GM23338 (cell line): ENCODE measurements around the gene CRPPA. TPM values are rescaled to one million over a fixed set of nuclear protein-coding genes. Genes with fewer than 3 reads are reported as not detected.

Experiments
- ATAC-seq: fragments of 200-7000 bp; cut with Tn5 transposase; 3 replicates; pipeline ENCODE4 v1.9.1; 2020
- DNase-seq: peaks from one replicate; pipeline ENCODE4 v3.0.0-alpha.2; 2015; ENCODE audit warnings: low spot score
- H2AFZ ChIP-seq: fragments of 200-600 bp; sonication (generic); 2 replicates; pipeline ENCODE4 v1.8.0; 2016; ENCODE audit warnings: antibody characterized with exemption, mild to moderate bottlenecking, moderate library complexity
- H3F3A ChIP-seq: fragments of 200-600 bp; sonication (generic); replicated peaks from 2 replicates; pipeline ENCODE4 v1.8.0; 2017; ENCODE audit warnings: antibody characterized with exemption, mixed run types, low read depth
- H3K27ac ChIP-seq: fragments of 200-600 bp; sonication (generic); 2 replicates; pipeline ENCODE4 v1.6.1; 2016; ENCODE audit warnings: low read depth
- H3K27me3 ChIP-seq: fragments of 200-600 bp; sonication (generic); 2 replicates; pipeline ENCODE4 v1.8.0; 2016; ENCODE audit warnings: mild to moderate bottlenecking, mixed run types, moderate library complexity; ENCODE audit not compliant: insufficient read depth
- H3K36me3 ChIP-seq: fragments of 200-600 bp; sonication (generic); 2 replicates; pipeline ENCODE4 v1.8.0; 2016; ENCODE audit warnings: mild to moderate bottlenecking; ENCODE audit not compliant: insufficient read depth
- H3K4me1 ChIP-seq: fragments of 200-600 bp; sonication (generic); 2 replicates; pipeline ENCODE4 v1.8.0; 2016; ENCODE audit warnings: mild to moderate bottlenecking, moderate library complexity; ENCODE audit not compliant: insufficient read depth
- H3K4me2 ChIP-seq: fragments of 200-600 bp; sonication (generic); 2 replicates; pipeline ENCODE4 v1.7.1; 2017; ENCODE audit warnings: mixed run types
- H3K4me3 ChIP-seq: fragments of 200-600 bp; sonication (generic); 2 replicates; pipeline ENCODE4 v1.6.1; 2016; ENCODE audit warnings: mixed run types
- H3K79me2 ChIP-seq: fragments of 200-600 bp; sonication (generic); replicated peaks from 2 replicates; pipeline ENCODE4 v1.8.0; 2017; ENCODE audit warnings: mild to moderate bottlenecking; ENCODE audit not compliant: insufficient read depth
- H3K9me2 ChIP-seq: fragments of 200-600 bp; sonication (generic); 2 replicates; pipeline ENCODE4 v1.8.0; 2017; ENCODE audit not compliant: insufficient read depth
- H4K20me1 ChIP-seq: fragments of 200-600 bp; sonication (generic); replicated peaks from 2 replicates; pipeline ENCODE4 v1.8.0; 2017; ENCODE audit warnings: mild to moderate bottlenecking; ENCODE audit not compliant: insufficient read depth
- H3K27ac Mint-ChIP-seq: 2 replicates; pipeline ENCODE4 v1.8.0; 2020; ENCODE audit warnings: inconsistent platforms, mild to moderate bottlenecking, moderate library complexity, mixed read lengths
- H3K27me3 Mint-ChIP-seq: 3 replicates; pipeline ENCODE4 v1.8.0; 2022; ENCODE audit warnings: low read depth, mild to moderate bottlenecking, moderate library complexity, mixed read lengths, inconsistent platforms; ENCODE audit not compliant: insufficient read depth, poor library complexity
- H3K36me3 Mint-ChIP-seq: 3 replicates; pipeline ENCODE4 v1.8.0; 2021; ENCODE audit warnings: low read depth, mild to moderate bottlenecking, inconsistent platforms, moderate library complexity, mixed read lengths
- H3K4me1 Mint-ChIP-seq: 3 replicates; pipeline ENCODE4 v1.8.0; 2020; ENCODE audit warnings: mild to moderate bottlenecking, inconsistent platforms, mixed read lengths
- H3K4me3 Mint-ChIP-seq: 3 replicates; pipeline ENCODE4 v1.8.0; 2021; ENCODE audit warnings: moderate library complexity, mild to moderate bottlenecking, inconsistent platforms, mixed read lengths
- H3K9me3 Mint-ChIP-seq: 3 replicates; pipeline ENCODE4 v1.8.0; 2020; ENCODE audit warnings: moderate library complexity, mild to moderate bottlenecking, inconsistent platforms, mixed read lengths
- CREB1 ChIP-seq: fragments of 250-450 bp; sonication (Bioruptor Pico); IDR thresholded peaks from 2 replicates; pipeline ENCODE4 v1.5.0; 2020; ENCODE audit warnings: low read depth, mild to moderate bottlenecking, moderate library complexity
- EZH2 ChIP-seq: fragments of 200-600 bp; sonication (generic); IDR thresholded peaks from one replicate; pipeline ENCODE4 v1.8.0; 2017; ENCODE audit warnings: antibody characterized with exemption, mild to moderate bottlenecking, low read depth; ENCODE audit not compliant: unreplicated experiment
- EZH2phosphoT487 ChIP-seq: fragments of 200-600 bp; sonication (generic); IDR thresholded peaks from one replicate; pipeline ENCODE4 v1.8.1; 2018; ENCODE audit warnings: antibody characterized with exemption; ENCODE audit not compliant: unreplicated experiment
- JUNB ChIP-seq: IDR thresholded peaks from one replicate; pipeline ENCODE4 v1.6.1; 2016; ENCODE audit warnings: antibody characterized with exemption; ENCODE audit not compliant: unreplicated experiment
- NANOG ChIP-seq: IDR thresholded peaks from 2 replicates; pipeline ENCODE4 v1.6.1; 2016; ENCODE audit warnings: antibody characterized with exemption, borderline replicate concordance
- POLR2AphosphoS5 ChIP-seq: IDR thresholded peaks from 2 replicates; pipeline ENCODE4 v1.6.1; 2016; ENCODE audit warnings: antibody characterized with exemption, low read depth
- STAT1 ChIP-seq: IDR thresholded peaks from one replicate; pipeline ENCODE4 v1.6.1; 2016; ENCODE audit warnings: antibody characterized with exemption; ENCODE audit not compliant: unreplicated experiment
- ZNF114 ChIP-seq: fragments of 250-450 bp; sonication (Bioruptor Pico); IDR thresholded peaks from 2 replicates; pipeline ENCODE4 v1.5.0; 2020; ENCODE audit warnings: mild to moderate bottlenecking, moderate library complexity
- ZNF331 ChIP-seq: fragments of 250-450 bp; sonication (Bioruptor Pico); IDR thresholded peaks from 2 replicates; pipeline ENCODE4 v1.5.0; 2020; ENCODE audit warnings: low read depth, mild to moderate bottlenecking, moderate library complexity
- polyA plus RNA-seq: library from polyadenylated mRNA; unstranded; fragments of >200 nt; fragmentation: Nextera tagmentation; extraction: Ambion mirVana; gene quantifications from 2 replicates; pipeline ENCODE4 v1.2.1, GENCODE V29; 2016
- total RNA-seq: library from RNA; depleted of rRNA; stranded (reverse); fragments of >200 nt; shearing (Covaris generic); gene quantifications from 2 replicates; pipeline ENCODE4 v1.2.3, GENCODE V29; 2014
- TF ChIP-seq, protein P1 (sequence below), 2 experiments: fragments of 200-600 bp in 1 of 2; sonication (generic) in 1 of 2; conservative IDR thresholded peaks; 2 replicates each; pipeline versions ENCODE4 v1.5.1 to v1.6.1; 2016 to 2017; ENCODE audit warnings: antibody characterized with exemption in 2 of 2, low read depth in 2 of 2, mild to moderate bottlenecking in 2 of 2, moderate library complexity in 1 of 2
- TF ChIP-seq, protein P2 (sequence below): IDR thresholded peaks from 2 replicates; pipeline ENCODE4 v1.6.1; 2016; ENCODE audit warnings: antibody characterized with exemption
- TF ChIP-seq, protein P3 (sequence below): fragments of 250-450 bp; sonication (Bioruptor Pico); IDR thresholded peaks from 2 replicates; pipeline ENCODE4 v1.5.0; 2020; ENCODE audit warnings: mild to moderate bottlenecking, moderate library complexity
- TF ChIP-seq, protein P4 (sequence below): IDR thresholded peaks from one replicate; pipeline ENCODE4 v1.6.1; 2018; ENCODE audit warnings: antibody characterized with exemption; ENCODE audit not compliant: unreplicated experiment

CRPPA gene
- total and polyA plus RNA-seq, 2 experiments from 2014 or later = 0.45 to 0.73 TPM

DNA sequence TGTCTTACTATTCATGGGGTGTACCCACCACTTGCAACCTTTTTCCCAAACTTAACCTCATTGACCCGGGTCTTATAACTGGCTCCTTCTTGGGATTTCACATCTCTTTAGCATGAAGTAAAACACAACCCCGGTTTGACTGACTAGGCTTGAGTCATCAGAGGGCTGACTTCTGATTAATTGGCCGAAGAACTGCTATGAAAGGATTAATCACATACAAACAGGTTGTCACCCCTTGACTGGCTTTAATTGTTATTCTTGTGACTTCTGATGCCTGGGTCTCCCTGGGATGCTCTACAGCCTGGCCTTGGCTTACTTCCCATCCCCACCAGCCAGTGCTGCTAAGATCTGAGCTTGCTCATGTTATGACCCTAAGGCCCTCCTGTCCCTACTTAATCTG, 8.8 kb upstream of the CRPPA start:
- no peak overlapping the region for H3K4me3 ChIP-seq
- no peak for ATAC-seq
- no peaks in the 10 kb centered on the region for H3K27me3 ChIP-seq
- H3K27ac ChIP-seq = no peak overlapping the region
- Mint-ChIP-seq H3K27me3 (no peaks in the 10 kb centered on the region), H3K9me3 (no peaks in the 10 kb centered on the region), H3K36me3 (no peaks in the 10 kb centered on the region), H3K4me1 (no peaks in the 10 kb centered on the region), H3K27ac (no peak overlapping the region), H3K4me3 (no peak overlapping the region)
- no peak overlapping the region for H3K4me2 ChIP-seq
- H3F3A ChIP-seq = no peaks in the 10 kb centered on the region
- H2AFZ ChIP-seq = no peak overlapping the region
- no peaks in the 10 kb centered on the region for H4K20me1 ChIP-seq
- H3K9me2 ChIP-seq = no peaks in the 10 kb centered on the region
- TF ChIP-seq ZNF331 = no peak
- no peak for TF ChIP-seq EZH2phosphoT487
- TF ChIP-seq STAT1 = no peak
- TF ChIP-seq, protein P1, sequence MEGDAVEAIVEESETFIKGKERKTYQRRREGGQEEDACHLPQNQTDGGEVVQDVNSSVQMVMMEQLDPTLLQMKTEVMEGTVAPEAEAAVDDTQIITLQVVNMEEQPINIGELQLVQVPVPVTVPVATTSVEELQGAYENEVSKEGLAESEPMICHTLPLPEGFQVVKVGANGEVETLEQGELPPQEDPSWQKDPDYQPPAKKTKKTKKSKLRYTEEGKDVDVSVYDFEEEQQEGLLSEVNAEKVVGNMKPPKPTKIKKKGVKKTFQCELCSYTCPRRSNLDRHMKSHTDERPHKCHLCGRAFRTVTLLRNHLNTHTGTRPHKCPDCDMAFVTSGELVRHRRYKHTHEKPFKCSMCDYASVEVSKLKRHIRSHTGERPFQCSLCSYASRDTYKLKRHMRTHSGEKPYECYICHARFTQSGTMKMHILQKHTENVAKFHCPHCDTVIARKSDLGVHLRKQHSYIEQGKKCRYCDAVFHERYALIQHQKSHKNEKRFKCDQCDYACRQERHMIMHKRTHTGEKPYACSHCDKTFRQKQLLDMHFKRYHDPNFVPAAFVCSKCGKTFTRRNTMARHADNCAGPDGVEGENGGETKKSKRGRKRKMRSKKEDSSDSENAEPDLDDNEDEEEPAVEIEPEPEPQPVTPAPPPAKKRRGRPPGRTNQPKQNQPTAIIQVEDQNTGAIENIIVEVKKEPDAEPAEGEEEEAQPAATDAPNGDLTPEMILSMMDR (conservative IDR thresholded peaks at IDR 0.05; ENCODE audit: low read depth in 2 of 2) = no peak
- TF ChIP-seq, protein P2, sequence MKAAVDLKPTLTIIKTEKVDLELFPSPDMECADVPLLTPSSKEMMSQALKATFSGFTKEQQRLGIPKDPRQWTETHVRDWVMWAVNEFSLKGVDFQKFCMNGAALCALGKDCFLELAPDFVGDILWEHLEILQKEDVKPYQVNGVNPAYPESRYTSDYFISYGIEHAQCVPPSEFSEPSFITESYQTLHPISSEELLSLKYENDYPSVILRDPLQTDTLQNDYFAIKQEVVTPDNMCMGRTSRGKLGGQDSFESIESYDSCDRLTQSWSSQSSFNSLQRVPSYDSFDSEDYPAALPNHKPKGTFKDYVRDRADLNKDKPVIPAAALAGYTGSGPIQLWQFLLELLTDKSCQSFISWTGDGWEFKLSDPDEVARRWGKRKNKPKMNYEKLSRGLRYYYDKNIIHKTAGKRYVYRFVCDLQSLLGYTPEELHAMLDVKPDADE = no peak
- TF ChIP-seq EZH2 = no peak
- TF ChIP-seq, protein P3, sequence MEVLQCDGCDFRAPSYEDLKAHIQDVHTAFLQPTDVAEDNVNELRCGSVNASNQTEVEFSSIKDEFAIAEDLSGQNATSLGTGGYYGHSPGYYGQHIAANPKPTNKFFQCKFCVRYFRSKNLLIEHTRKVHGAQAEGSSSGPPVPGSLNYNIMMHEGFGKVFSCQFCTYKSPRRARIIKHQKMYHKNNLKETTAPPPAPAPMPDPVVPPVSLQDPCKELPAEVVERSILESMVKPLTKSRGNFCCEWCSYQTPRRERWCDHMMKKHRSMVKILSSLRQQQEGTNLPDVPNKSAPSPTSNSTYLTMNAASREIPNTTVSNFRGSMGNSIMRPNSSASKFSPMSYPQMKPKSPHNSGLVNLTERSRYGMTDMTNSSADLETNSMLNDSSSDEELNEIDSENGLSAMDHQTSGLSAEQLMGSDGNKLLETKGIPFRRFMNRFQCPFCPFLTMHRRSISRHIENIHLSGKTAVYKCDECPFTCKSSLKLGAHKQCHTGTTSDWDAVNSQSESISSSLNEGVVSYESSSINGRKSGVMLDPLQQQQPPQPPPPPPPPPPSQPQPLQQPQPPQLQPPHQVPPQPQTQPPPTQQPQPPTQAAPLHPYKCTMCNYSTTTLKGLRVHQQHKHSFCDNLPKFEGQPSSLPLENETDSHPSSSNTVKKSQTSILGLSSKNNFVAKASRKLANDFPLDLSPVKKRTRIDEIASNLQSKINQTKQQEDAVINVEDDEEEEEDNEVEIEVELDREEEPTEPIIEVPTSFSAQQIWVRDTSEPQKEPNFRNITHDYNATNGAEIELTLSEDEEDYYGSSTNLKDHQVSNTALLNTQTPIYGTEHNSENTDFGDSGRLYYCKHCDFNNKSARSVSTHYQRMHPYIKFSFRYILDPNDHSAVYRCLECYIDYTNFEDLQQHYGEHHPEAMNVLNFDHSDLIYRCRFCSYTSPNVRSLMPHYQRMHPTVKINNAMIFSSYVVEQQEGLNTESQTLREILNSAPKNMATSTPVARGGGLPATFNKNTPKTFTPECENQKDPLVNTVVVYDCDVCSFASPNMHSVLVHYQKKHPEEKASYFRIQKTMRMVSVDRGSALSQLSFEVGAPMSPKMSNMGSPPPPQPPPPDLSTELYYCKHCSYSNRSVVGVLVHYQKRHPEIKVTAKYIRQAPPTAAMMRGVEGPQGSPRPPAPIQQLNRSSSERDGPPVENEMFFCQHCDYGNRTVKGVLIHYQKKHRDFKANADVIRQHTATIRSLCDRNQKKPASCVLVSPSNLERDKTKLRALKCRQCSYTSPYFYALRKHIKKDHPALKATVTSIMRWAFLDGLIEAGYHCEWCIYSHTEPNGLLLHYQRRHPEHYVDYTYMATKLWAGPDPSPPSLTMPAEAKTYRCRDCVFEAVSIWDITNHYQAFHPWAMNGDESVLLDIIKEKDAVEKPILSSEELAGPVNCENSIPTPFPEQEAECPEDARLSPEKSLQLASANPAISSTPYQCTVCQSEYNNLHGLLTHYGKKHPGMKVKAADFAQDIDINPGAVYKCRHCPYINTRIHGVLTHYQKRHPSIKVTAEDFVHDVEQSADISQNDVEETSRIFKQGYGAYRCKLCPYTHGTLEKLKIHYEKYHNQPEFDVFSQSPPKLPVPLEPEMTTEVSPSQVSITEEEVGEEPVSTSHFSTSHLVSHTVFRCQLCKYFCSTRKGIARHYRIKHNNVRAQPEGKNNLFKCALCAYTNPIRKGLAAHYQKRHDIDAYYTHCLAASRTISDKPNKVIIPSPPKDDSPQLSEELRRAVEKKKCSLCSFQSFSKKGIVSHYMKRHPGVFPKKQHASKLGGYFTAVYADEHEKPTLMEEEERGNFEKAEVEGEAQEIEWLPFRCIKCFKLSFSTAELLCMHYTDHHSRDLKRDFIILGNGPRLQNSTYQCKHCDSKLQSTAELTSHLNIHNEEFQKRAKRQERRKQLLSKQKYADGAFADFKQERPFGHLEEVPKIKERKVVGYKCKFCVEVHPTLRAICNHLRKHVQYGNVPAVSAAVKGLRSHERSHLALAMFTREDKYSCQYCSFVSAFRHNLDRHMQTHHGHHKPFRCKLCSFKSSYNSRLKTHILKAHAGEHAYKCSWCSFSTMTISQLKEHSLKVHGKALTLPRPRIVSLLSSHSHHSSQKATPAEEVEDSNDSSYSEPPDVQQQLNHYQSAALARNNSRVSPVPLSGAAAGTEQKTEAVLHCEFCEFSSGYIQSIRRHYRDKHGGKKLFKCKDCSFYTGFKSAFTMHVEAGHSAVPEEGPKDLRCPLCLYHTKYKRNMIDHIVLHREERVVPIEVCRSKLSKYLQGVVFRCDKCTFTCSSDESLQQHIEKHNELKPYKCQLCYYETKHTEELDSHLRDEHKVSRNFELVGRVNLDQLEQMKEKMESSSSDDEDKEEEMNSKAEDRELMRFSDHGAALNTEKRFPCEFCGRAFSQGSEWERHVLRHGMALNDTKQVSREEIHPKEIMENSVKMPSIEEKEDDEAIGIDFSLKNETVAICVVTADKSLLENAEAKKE (CRISPR knock-in tag) = no peak
- no peak for TF ChIP-seq ZNF114 (CRISPR knock-in tag)
- no peak for TF ChIP-seq JUNB
- TF ChIP-seq CREB1 (CRISPR knock-in tag) = no peak
- no peak for TF ChIP-seq NANOG
- TF ChIP-seq, protein P4, sequence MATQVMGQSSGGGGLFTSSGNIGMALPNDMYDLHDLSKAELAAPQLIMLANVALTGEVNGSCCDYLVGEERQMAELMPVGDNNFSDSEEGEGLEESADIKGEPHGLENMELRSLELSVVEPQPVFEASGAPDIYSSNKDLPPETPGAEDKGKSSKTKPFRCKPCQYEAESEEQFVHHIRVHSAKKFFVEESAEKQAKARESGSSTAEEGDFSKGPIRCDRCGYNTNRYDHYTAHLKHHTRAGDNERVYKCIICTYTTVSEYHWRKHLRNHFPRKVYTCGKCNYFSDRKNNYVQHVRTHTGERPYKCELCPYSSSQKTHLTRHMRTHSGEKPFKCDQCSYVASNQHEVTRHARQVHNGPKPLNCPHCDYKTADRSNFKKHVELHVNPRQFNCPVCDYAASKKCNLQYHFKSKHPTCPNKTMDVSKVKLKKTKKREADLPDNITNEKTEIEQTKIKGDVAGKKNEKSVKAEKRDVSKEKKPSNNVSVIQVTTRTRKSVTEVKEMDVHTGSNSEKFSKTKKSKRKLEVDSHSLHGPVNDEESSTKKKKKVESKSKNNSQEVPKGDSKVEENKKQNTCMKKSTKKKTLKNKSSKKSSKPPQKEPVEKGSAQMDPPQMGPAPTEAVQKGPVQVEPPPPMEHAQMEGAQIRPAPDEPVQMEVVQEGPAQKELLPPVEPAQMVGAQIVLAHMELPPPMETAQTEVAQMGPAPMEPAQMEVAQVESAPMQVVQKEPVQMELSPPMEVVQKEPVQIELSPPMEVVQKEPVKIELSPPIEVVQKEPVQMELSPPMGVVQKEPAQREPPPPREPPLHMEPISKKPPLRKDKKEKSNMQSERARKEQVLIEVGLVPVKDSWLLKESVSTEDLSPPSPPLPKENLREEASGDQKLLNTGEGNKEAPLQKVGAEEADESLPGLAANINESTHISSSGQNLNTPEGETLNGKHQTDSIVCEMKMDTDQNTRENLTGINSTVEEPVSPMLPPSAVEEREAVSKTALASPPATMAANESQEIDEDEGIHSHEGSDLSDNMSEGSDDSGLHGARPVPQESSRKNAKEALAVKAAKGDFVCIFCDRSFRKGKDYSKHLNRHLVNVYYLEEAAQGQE = no peak
- no peak for TF ChIP-seq POLR2AphosphoS5
- DNase-seq = no peak
- H3K4me1 ChIP-seq = no peaks in the 10 kb centered on the region
- H3K36me3 ChIP-seq = no peaks in the 10 kb centered on the region
- no peaks in the 10 kb centered on the region for H3K79me2 ChIP-seq
